Spleen (tissue), 11 donors: ENCODE data around the gene CENPC. TPM values are rescaled to one million over a fixed set of nuclear protein-coding genes. Genes with fewer than 3 reads are reported as not detected.
"Not testable (repeated sequence)": the region's sequence is repeated elsewhere in the genome, so short reads cannot be mapped to it uniquely, and the experiment has no call there.

ENCODE experiments used
- DNase-seq: peaks from one replicate; pipeline ENCODE4 v3.0.0-alpha.2; 2020
- H3K27ac ChIP-seq, 8 donors: fragments of 200-600 bp; sonication (generic) in 7 of 8; 1 replicate in 4 of 8; 2 replicates in 4 of 8; pipeline versions ENCODE4 v1.5.0 to v1.8.0; 2016 to 2021; ENCODE audit warnings: inconsistent platforms in 4 of 8, mild to moderate bottlenecking in 4 of 8, moderate library complexity in 1 of 8
- H3K27me3 ChIP-seq, 7 donors: fragments of 200-600 bp; sonication (generic) in 6 of 7; replicated peaks in 1 of 7; 1 replicate in 4 of 7; 2 replicates in 3 of 7; pipeline versions ENCODE4 v1.5.0 to v1.8.0; 2016 to 2021; ENCODE audit warnings: inconsistent platforms in 3 of 7, mild to moderate bottlenecking in 1 of 7
- H3K36me3 ChIP-seq, 6 donors: fragments of 200-600 bp; sonication (generic) in 5 of 6; 1 replicate in 4 of 6; 2 replicates in 2 of 6; pipeline versions ENCODE4 v1.5.0 to v1.8.0; 2016 to 2021; ENCODE audit warnings: inconsistent platforms in 2 of 6
- H3K4me1 ChIP-seq, 6 donors: fragments of 200-600 bp; sonication (generic) in 5 of 6; 1 replicate in 3 of 6; 2 replicates in 3 of 6; pipeline versions ENCODE4 v1.5.0 to v1.8.0; 2016 to 2021; ENCODE audit warnings: inconsistent platforms in 3 of 6
- H3K4me3 ChIP-seq, 8 donors: fragments of 200-600 bp; sonication (generic) in 7 of 8; 1 replicate in 4 of 8; 2 replicates in 4 of 8; pipeline versions ENCODE4 v1.5.0 to v1.8.0; 2016 to 2021; ENCODE audit warnings: inconsistent platforms in 4 of 8, mild to moderate bottlenecking in 4 of 8, moderate library complexity in 2 of 8
- H3K9me3 ChIP-seq, 8 donors: fragments of 200-600 bp; sonication (generic) in 7 of 8; 1 replicate in 4 of 8; 2 replicates in 4 of 8; pipeline versions ENCODE4 v1.5.0 to v1.8.0; 2016 to 2021; ENCODE audit warnings: inconsistent platforms in 4 of 8
- POLR2A ChIP-seq, 3 donors: fragments of 450-650 bp; IDR thresholded peaks; one replicate each; pipeline ENCODE4 v1.5.1; 2017; ENCODE audit warnings: antibody characterized with exemption in 3 of 3, mild to moderate bottlenecking in 1 of 3
- POLR2AphosphoS5 ChIP-seq, 3 donors: sonication (generic); formaldehyde crosslinking; IDR thresholded peaks; one replicate each; pipeline ENCODE4 v1.5.1; 2017; ENCODE audit warnings: antibody characterized with exemption in 3 of 3
- WGBS, 5 donors: extraction: QIAGEN DNeasy Blood & Tissue Kit in 3 of 5; methylation state at CpG; one replicate each; pipeline versions ENCODE4 v1.1.5 to v1.1.7; 2013 to 2018; 5-methylcytosine and 5-hydroxymethylcytosine counted together
- intact Hi-C: fragments of 100-400 bp; cut with DNase I; formaldehyde crosslinking; loops from one replicate; pipeline ENCODE4 v1.15.0; 2023; ENCODE audit warnings: low total_unique reads
- polyA plus RNA-seq, 3 donors: library from polyadenylated mRNA; stranded (reverse); fragments of 200-250 nt; gene quantifications; one replicate each; pipeline ENCODE4 v1.2.1, GENCODE V29; 2013
- total RNA-seq, 7 donors: library from RNA; depleted of rRNA in 3 of 7; stranded (reverse); fragments of >200 nt in 3 of 7; fragmentation: NEBNext Ultra II Directional in 4 of 7; extraction: Animal tissue kit (Norgen Biotek cat#: 25700) in 4 of 7; gene quantifications; one replicate each; pipeline versions ENCODE4 v1.1.0 to v1.2.1, GENCODE V29; 2016 to 2021
- TF ChIP-seq, protein P1 (sequence below), 11 experiments: fragments of 200-600 bp in 7 of 11; fragments of 450-650 bp in 4 of 11; sonication (generic) in 4 of 11; IDR thresholded peaks in 8 of 11; conservative IDR thresholded peaks in 3 of 11; 1 replicate in 7 of 11; 2 replicates in 4 of 11; pipeline versions ENCODE4 v1.4.0 to v1.8.0; 2016 to 2021; ENCODE audit warnings: antibody characterized with exemption in 11 of 11, inconsistent platforms in 4 of 11, mild to moderate bottlenecking in 1 of 11
- donor health status: healthy with polysubstance abuse.
- donor health status: DM: no; HTN: no; CAD: no; lungs with moderate emphysema.
- donor health status: DM: no; HTN: no; CAD: no.
- donor health status: Bipolar disorder and iron deficiency.
- donor health status: healthy.
- donor health status: DM: no; HTN: no; CAD: no.
- donor health status: DM: yes; HTN: yes; CAD: no.

The CENPC gene
- total and polyA plus RNA-seq, 10 donors: 5.4 to 60.2 (median 42.5) TPM

DNA sequence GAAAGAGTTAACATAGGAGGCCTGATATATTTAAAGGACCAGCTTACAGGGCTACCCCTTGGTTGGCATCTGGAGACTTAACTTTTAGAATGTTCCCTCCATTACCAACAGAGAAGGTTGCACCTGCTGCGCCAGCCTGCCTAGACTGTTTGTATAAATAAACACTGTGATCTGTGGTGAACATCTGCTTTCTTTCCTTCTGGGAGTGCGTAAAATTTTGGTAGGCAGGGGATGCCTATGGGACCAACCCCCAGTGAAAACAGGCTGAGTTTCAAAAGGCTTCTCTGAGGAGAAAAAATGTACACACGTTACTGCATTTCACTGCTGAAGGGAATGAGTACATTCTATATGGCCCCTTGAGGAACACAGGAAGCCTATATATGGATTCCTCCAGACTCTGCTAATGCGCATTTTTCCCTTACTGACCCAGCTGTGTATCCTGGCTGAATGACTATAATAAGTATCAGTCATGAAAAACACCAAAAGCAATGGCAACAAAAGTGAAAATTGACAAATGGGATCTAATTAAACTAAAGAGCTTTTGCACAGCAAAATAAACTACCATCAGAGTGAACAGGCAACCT is 13.8 kb downstream of the CENPC start:
- H3K27me3 ChIP-seq: no peaks in the 10 kb centered on the region
- H3K9me3 ChIP-seq: peaks cover 0 to 18% (median 11%) of the 10 kb centered on the region in 8 donors
- peaks cover 0 to 91% (median 60%) of the 10 kb centered on the region in 6 donors for H3K36me3 ChIP-seq
- TF ChIP-seq POLR2A (IDR thresholded peaks at IDR 0.05) (no peak), POLR2AphosphoS5 (IDR thresholded peaks at IDR 0.05) (no peak)
- TF ChIP-seq, protein P1, sequence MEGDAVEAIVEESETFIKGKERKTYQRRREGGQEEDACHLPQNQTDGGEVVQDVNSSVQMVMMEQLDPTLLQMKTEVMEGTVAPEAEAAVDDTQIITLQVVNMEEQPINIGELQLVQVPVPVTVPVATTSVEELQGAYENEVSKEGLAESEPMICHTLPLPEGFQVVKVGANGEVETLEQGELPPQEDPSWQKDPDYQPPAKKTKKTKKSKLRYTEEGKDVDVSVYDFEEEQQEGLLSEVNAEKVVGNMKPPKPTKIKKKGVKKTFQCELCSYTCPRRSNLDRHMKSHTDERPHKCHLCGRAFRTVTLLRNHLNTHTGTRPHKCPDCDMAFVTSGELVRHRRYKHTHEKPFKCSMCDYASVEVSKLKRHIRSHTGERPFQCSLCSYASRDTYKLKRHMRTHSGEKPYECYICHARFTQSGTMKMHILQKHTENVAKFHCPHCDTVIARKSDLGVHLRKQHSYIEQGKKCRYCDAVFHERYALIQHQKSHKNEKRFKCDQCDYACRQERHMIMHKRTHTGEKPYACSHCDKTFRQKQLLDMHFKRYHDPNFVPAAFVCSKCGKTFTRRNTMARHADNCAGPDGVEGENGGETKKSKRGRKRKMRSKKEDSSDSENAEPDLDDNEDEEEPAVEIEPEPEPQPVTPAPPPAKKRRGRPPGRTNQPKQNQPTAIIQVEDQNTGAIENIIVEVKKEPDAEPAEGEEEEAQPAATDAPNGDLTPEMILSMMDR (IDR thresholded peaks at IDR 0.05 in 8 of 11, conservative IDR thresholded peaks at IDR 0.05 in 3 of 11): no peak
- peaks cover 0 to 25% (median 4%) of the 10 kb centered on the region in 6 donors for H3K4me1 ChIP-seq
- no peak overlapping the region for H3K27ac ChIP-seq
- intact Hi-C loops: no loop called here
- no peak for DNase-seq
- 70 to 95% (median 81%) methylated on average over 4 of the region's 4 CpGs for WGBS, 5 donors
- H3K4me3 ChIP-seq: no peak overlapping the region

DNA sequence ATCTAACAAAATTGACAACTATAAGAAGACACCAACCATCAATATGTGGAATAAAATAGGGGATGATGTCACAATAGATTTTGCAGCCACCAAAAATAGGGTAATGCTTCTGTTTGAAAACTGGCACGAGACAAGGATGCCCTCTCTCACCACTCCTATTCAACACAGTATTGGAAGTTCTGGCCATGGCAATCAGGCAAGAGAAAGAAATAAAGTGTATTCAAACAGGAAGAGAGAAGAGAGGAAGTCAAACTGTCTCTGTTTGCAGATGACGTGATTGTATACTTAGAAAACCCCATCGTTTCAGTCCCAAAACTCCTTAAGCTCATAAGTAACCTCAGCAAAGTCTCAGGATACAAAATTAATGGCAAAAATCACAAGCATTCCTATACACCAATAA is 21.2 kb downstream of the CENPC start:
- Histone ChIP-seq H3K4me1 (peaks cover 3 to 42% (median 10%) of the 10 kb centered on the region in 6 donors), H3K36me3 (peaks cover 0 to 52% (median 4%) of the 10 kb centered on the region in 6 donors)
- H3K27me3 ChIP-seq, intact Hi-C loops, DNase-seq, H3K9me3 ChIP-seq, H3K4me3 ChIP-seq, H3K27ac ChIP-seq: not testable (repeated sequence)
- 46 to 86% (median 59%) methylated on average over 3 of the region's 3 CpGs for WGBS, 5 donors

DNA sequence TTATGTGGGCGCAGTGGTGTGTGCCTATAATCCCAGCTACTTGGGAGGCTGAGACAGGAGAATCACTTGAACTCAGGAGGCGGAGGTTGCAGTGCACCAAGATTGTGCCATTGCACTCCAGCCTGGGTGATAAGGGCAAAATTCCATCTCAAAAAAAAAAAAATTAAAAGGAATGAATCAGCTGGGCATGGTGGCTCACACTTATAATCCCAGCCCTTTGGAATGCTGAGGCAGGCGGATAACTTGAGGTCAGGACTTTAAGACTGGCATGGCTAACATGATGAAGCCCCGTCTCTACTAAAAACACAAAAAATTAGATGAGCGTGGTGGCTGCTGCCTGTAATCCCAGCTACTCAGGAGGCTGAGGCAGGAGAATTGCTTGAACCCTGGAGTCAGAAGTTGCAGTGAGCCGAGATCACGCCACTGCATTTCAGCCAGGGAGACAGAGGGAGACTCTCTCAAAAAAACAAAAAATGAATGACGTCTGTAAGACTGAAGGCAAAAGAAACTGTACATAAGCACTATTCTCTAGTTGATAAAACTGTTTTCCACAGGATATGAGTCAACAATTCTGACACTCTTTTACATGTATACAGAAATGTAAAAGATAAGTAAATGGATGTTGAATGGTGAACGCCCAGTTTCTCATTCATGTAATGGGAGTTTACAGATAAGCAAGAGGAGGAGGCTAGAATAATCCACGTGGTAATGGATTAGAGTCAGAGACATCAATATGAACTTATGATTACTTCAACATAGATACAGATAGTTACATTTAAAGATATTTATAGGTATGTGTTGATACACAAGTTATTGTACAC is 22.2 kb downstream of the CENPC start:
- no peak for TF ChIP-seq POLR2AphosphoS5 (IDR thresholded peaks at IDR 0.05)
- TF ChIP-seq, protein P1 (IDR thresholded peaks at IDR 0.05 in 8 of 11, conservative IDR thresholded peaks at IDR 0.05 in 3 of 11): no peak
- no peak for TF ChIP-seq POLR2A (IDR thresholded peaks at IDR 0.05)
- H3K9me3 ChIP-seq: no peaks in the 10 kb centered on the region
- H3K4me1 ChIP-seq: peaks cover 3 to 36% (median 10%) of the 10 kb centered on the region in 6 donors
- no peaks in the 10 kb centered on the region for H3K27me3 ChIP-seq
- H3K27ac ChIP-seq: no peak overlapping the region
- intact Hi-C loops: no loop called here
- H3K4me3 ChIP-seq: no peak overlapping the region
- 84 to 92% (median 90%) methylated on average over 10 of the region's 10 CpGs for WGBS, 5 donors
- peaks cover 0 to 55% (median 3%) of the 10 kb centered on the region in 6 donors for H3K36me3 ChIP-seq
- DNase-seq: no peak

DNA sequence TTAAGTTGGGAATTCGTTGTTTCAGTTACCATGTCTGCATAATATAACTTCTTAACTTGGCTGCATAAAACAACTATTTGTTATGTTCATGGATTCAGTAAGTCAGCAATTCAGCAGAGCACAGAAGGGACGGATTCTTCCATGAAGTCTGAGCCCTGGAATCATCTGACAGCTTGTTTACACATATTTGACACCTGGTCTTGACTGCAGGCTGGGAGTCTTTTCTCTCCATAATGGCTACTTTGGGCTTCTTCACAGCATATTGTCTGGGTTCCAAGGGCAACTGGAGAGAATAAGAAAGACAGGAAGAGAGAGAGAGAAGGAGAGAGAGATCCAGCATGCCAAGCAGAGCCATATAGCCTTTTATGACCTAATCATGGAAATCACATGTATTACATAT is 23.1 kb downstream of the CENPC start:
- Histone ChIP-seq H3K27ac (no peak overlapping the region), H3K4me3 (no peak overlapping the region), H3K36me3 (peaks cover 0 to 59% (median 11%) of the 10 kb centered on the region in 6 donors), H3K27me3 (no peaks in the 10 kb centered on the region), H3K4me1 (peaks cover 3 to 27% (median 8%) of the 10 kb centered on the region in 6 donors), H3K9me3 (no peaks in the 10 kb centered on the region)
- no peak for DNase-seq
- TF ChIP-seq POLR2A (IDR thresholded peaks at IDR 0.05) (no peak), POLR2AphosphoS5 (IDR thresholded peaks at IDR 0.05) (no peak)
- TF ChIP-seq, protein P1 (IDR thresholded peaks at IDR 0.05 in 8 of 11, conservative IDR thresholded peaks at IDR 0.05 in 3 of 11): no peak
- WGBS, 5 donors: 86 to 96% (median 90%) methylated on average over 2 of the region's 2 CpGs
- intact Hi-C loops: no loop called here
